Mesodermal cell (in vitro differentiated cells): Measurements from ENCODE around the gene LITAF.
"Not testable (repeated sequence)": the region's sequence is repeated elsewhere in the genome, so short reads cannot be mapped to it uniquely, and the experiment has no call there.

Source experiments
- H3K27ac ChIP-seq: 2 replicates; pipeline ENCODE4 v1.7.0; 2013; ENCODE audit warnings: mild to moderate bottlenecking, low read depth, low read length, moderate library complexity; ENCODE audit not compliant: severe bottlenecking
- H3K36me3 ChIP-seq: 2 replicates; pipeline ENCODE4 v1.7.1; 2013; ENCODE audit warnings: mild to moderate bottlenecking, low read length, moderate library complexity; ENCODE audit not compliant: control insufficient read depth, insufficient read depth
- H3K4me1 ChIP-seq: one replicate; pipeline ENCODE4 v1.7.1; 2013; ENCODE audit warnings: mild to moderate bottlenecking, low read length; ENCODE audit not compliant: insufficient read depth, control insufficient read depth, poor library complexity, severe bottlenecking
- H3K4me3 ChIP-seq: 2 replicates; pipeline ENCODE4 v1.7.0; 2013; ENCODE audit warnings: low read length, control low read depth, mild to moderate bottlenecking; ENCODE audit not compliant: insufficient read depth, poor library complexity, severe bottlenecking; ENCODE audit errors: extremely low read depth
- H3K9me3 ChIP-seq: 2 replicates; pipeline ENCODE4 v1.7.1; 2013; ENCODE audit warnings: mild to moderate bottlenecking, low read length, moderate library complexity; ENCODE audit not compliant: control insufficient read depth
- WGBS, 2 experiments: methylation state at CpG; one replicate each; pipeline ENCODE4 v1.1.5; 2013; ENCODE audit warnings: missing lambda C conversion rate in 2 of 2; ENCODE audit not compliant: insufficient coverage in 2 of 2; 5-methylcytosine and 5-hydroxymethylcytosine counted together

Gene LITAF

DNA sequence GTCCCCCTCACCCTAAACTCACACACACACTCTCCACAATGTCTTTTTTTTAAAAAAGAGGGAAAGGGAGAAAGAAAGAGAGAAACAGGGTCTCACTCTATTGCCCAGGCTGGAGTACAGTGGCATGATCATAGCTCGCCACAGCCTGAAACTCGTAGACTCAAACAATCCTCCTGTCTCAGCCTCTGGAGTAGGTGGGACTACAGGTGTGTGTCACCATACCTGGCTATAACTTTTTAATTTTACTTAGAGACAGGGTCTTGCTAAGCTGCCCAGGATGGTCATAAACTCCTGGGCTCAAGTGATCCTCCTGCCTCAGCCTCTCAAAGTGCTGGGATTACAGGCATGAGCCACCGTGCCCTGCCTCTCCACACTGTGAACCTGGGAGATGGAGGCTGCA is 24.9 kb downstream of the LITAF start:
- H3K9me3 ChIP-seq = peaks cover 3% of the 10 kb centered on the region
- H3K36me3 ChIP-seq = peaks cover 35% of the 10 kb centered on the region
- H3K4me3 ChIP-seq = no peak overlapping the region
- H3K27ac ChIP-seq = peak overlapping the region; percentile 86
- WGBS, 2 experiments = 90 to 100% methylated on average over 2 to 3 of the region's 3 CpGs
- peaks cover 24% of the 10 kb centered on the region for H3K4me1 ChIP-seq

- H3K4me3 ChIP-seq = no peak overlapping the region
- 76 to 78% methylated on average over 4 of the region's 4 CpGs for WGBS, 2 experiments
- peak overlapping the region; percentile 86 for H3K27ac ChIP-seq
- H3K36me3 ChIP-seq = peaks cover 37% of the 10 kb centered on the region
- peaks cover 24% of the 10 kb centered on the region for H3K4me1 ChIP-seq
- peaks cover 8% of the 10 kb centered on the region for H3K9me3 ChIP-seq
These were observed 25.3 kb downstream of the LITAF start for GRCh38 chr16:11561454-11561805.

- Histone ChIP-seq H3K9me3 (peaks cover 13% of the 10 kb centered on the region), H3K27ac (peak overlapping the region; percentile 86), H3K36me3 (peaks cover 37% of the 10 kb centered on the region), H3K4me3 (no peak overlapping the region), H3K4me1 (peaks cover 24% of the 10 kb centered on the region)
- 48 to 61% methylated on average over 12 to 21 of the region's 21 CpGs for WGBS, 2 experiments
These were observed 25.8 kb downstream of the LITAF start for GRCh38 chr16:11560701-11561453.

GRCh38 chr16:11558308-11558823 is 28.4 kb downstream of the LITAF start:
- not testable (repeated sequence) for H3K27ac ChIP-seq, H3K4me3 ChIP-seq
- Histone ChIP-seq H3K36me3 (peaks cover 52% of the 10 kb centered on the region), H3K4me1 (peaks cover 24% of the 10 kb centered on the region), H3K9me3 (peaks cover 16% of the 10 kb centered on the region)
- 98 to 100% methylated on average over 5 to 6 of the region's 6 CpGs for WGBS, 2 experiments

DNA sequence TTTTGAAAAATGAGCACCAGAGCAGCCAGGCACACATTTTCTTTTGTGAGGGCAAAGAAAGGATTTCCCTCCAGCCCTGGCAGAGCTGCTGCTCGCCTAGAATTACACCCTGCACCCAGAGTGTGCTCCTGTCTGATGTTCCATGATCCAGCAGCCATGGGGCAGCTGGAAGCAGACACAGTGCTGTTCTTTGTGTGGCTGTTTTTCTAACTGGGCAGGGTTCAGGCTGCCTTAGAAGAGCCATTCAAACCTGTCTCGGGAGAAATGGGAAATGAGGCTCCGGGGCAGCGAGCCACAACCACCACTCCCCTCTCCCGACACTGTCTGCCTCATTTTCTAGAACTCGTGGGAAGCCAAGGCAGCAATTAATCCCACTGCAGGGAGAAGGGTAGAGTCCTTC is 28.9 kb downstream of the LITAF start:
- 78 to 95% methylated on average over 3 to 6 of the region's 6 CpGs for WGBS, 2 experiments
- Histone ChIP-seq H3K4me3 (no peak overlapping the region), H3K27ac (no peak overlapping the region), H3K36me3 (peaks cover 58% of the 10 kb centered on the region), H3K4me1 (peaks cover 24% of the 10 kb centered on the region), H3K9me3 (peaks cover 16% of the 10 kb centered on the region)

DNA sequence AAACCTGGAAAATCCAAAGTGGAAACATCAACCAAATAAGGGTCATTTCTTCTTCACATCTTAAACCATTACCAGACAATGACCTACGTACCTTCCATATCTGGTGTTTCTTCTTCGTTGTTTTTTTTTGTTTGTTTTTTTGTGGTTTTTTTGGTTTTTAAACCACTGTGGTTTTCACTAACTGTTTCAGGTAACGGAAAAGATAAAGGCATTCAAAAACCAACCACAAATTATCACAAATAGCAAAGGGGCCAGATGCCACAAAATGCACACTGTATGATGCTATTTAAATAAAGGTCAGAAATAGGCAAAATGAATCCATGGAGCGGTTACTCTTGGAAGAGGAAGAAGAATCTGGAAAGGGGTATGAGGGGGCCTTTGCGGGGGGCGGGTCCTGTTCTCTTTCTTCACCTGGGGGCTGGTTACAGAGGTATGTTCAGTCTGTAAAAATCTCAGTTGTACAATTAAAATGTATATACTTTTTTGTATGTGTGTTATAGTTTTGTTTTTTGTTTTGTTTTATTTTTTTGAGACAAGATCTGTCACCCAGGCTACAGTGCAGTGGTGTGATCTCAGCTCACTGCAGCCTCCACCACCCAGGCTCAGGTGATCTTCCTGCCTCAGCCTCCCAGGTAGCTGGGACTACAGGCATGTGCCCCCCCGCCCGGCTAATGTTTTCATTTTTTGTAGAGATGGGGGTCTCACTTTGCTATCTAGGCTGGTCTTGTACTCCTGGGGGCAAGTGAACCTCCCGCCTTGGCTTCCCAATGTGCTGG is 29.6 kb downstream of the LITAF start:
- WGBS, 2 experiments = 86% methylated on average over 5 of the region's 9 CpGs; no CpG with 5 or more reads in 1 of the 2 experiments
- Histone ChIP-seq H3K4me1 (peaks cover 17% of the 10 kb centered on the region), H3K9me3 (peaks cover 16% of the 10 kb centered on the region), H3K36me3 (peaks cover 65% of the 10 kb centered on the region), H3K4me3 (no peak overlapping the region), H3K27ac (no peak overlapping the region)

GRCh38 chr16:11556214-11556819 is 30.4 kb downstream of the LITAF start:
- WGBS, 2 experiments = 97 to 98% methylated on average over 11 to 12 of the region's 13 CpGs
- Histone ChIP-seq H3K9me3 (peaks cover 16% of the 10 kb centered on the region), H3K4me3 (no peak overlapping the region), H3K4me1 (peaks cover 11% of the 10 kb centered on the region), H3K27ac (no peak overlapping the region), H3K36me3 (peaks cover 73% of the 10 kb centered on the region)

DNA sequence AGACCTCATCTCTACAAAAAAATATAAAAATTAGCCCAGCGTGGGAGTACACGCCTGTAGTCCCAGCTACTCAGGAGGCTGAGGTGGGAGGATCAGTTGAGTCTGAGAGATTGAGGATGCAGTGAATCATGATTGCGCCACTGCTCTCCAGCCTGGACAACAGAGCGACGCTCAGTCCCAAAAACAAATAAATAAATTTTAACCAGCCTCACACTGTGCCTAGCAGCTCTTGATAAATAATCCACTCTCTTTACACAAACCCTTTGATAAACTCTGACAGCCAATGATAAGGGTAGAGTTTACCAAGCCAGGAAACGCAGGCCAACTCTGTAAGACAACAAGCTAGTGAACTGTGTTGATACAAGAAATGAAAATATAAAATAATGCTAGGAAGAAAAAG is 32.7 kb downstream of the LITAF start:
- 100% methylated on average over 1 of the region's 6 CpGs; no CpG with 5 or more reads in 1 of the 2 experiments for WGBS, 2 experiments
- H3K9me3 ChIP-seq = peaks cover 20% of the 10 kb centered on the region
- no peak overlapping the region for H3K4me3 ChIP-seq
- H3K4me1 ChIP-seq = no peaks in the 10 kb centered on the region
- peaks cover 94% of the 10 kb centered on the region for H3K36me3 ChIP-seq
- no peak overlapping the region for H3K27ac ChIP-seq

- Histone ChIP-seq H3K4me1 (no peaks in the 10 kb centered on the region), H3K4me3 (no peak overlapping the region), H3K36me3 (peaks cover 94% of the 10 kb centered on the region), H3K9me3 (peaks cover 21% of the 10 kb centered on the region), H3K27ac (no peak overlapping the region)
- WGBS, 2 experiments = 95 to 96% methylated on average over 11 of the region's 11 CpGs
These were observed 33.3 kb downstream of the LITAF start for GRCh38 chr16:11553371-11553770.

DNA sequence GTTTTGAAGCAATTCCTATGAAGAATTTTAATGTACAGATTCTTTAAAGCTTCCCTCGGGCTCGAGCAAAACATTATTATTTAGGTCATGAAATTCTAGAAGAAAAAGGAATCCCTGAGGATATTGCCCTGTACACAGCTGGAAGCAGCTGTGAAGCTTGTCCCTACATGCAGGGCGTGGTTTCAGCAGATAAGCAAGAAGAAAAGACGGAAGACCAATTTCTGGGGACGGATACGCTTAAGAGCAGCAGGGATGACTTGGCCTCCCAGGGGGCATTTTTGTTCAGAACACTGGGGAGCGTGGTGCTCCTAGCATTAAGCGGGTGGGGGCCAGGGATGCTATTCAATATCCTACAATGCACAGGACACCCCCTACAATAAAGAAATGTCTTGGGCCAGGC is 34.3 kb downstream of the LITAF start:
- no peak overlapping the region for H3K4me3 ChIP-seq
- H3K36me3 ChIP-seq = peaks cover 95% of the 10 kb centered on the region
- peaks cover 2% of the 10 kb centered on the region for H3K4me1 ChIP-seq
- H3K9me3 ChIP-seq = peaks cover 21% of the 10 kb centered on the region
- H3K27ac ChIP-seq = no peak overlapping the region
- 91 to 92% methylated on average over 8 of the region's 8 CpGs for WGBS, 2 experiments
